Mucosa of descending colon (tissue), 3 donors: ENCODE data around the gene SCYGR3. TPM values are rescaled to one million over a fixed set of nuclear protein-coding genes. Genes with fewer than 3 reads are reported as not detected.

Experiments used
- ATAC-seq: fragments of 200-7000 bp; cut with Tn5 transposase; one replicate; pipeline ENCODE4 v1.9.1; 2020; ENCODE audit warnings: mild to moderate bottlenecking, moderate library complexity
- DNase-seq, 3 donors: peaks; one replicate each; pipeline ENCODE4 v3.0.0-alpha.2; 2020
- H3K36me3 ChIP-seq: fragments of 200-600 bp; one replicate; pipeline ENCODE4 v1.8.0; 2021; ENCODE audit warnings: low read depth, mild to moderate bottlenecking
- H3K4me1 ChIP-seq: fragments of 200-600 bp; one replicate; pipeline ENCODE4 v1.8.0; 2021; ENCODE audit warnings: low read depth, mild to moderate bottlenecking
- H3K4me3 ChIP-seq: fragments of 200-600 bp; one replicate; pipeline ENCODE4 v1.8.0; 2021; ENCODE audit warnings: mild to moderate bottlenecking
- H3K9me3 ChIP-seq: fragments of 200-600 bp; one replicate; pipeline ENCODE4 v1.8.0; 2021; ENCODE audit warnings: mild to moderate bottlenecking
- CTCF ChIP-seq: fragments of 200-600 bp; IDR thresholded peaks from one replicate; pipeline ENCODE4 v1.8.0; 2022; ENCODE audit warnings: antibody characterized with exemption, mild to moderate bottlenecking
- intact Hi-C, 2 donors: fragments of 100-400 bp; cut with DNase I in 1 of 2; cut with micrococcal nuclease in 1 of 2; formaldehyde crosslinking; loops; one replicate each; pipeline versions ENCODE4 v1.11.0 to v1.11.1; 2022; cut with DNase I, micrococcal nuclease
- total RNA-seq, 3 donors: library from RNA; stranded (reverse); fragmentation: NEBNext Ultra II Directional in 2 of 3; extraction: Animal tissue kit (Norgen Biotek cat#: 25700) in 2 of 3; gene quantifications; one replicate each; pipeline versions ENCODE4 v1.2.1 to v1.2.4, GENCODE V29; 2021 to 2023
- donor health status: DM: no; HTN: no; CAD: no; lungs with moderate emphysema.
- donor health status: DM: no; HTN: no; CAD: no.
- donor health status: DM: no; HTN: yes; CAD: no.

The SCYGR3 gene
- total RNA-seq, 3 donors from 2014 or later, result not detected

GRCh38 chr2:227630322-227630721 is 15.7 kb upstream of the SCYGR3 start:
- DNase-seq (no peak), ATAC-seq (no peak)
- H3K4me1 ChIP-seq, result no peaks in the 10 kb centered on the region
- H3K9me3 ChIP-seq, result no peaks in the 10 kb centered on the region
- no peak overlapping the region for H3K4me3 ChIP-seq
- intact Hi-C loops, result no loop called here
- no peaks in the 10 kb centered on the region for H3K36me3 ChIP-seq
- no peak for TF ChIP-seq CTCF

DNA sequence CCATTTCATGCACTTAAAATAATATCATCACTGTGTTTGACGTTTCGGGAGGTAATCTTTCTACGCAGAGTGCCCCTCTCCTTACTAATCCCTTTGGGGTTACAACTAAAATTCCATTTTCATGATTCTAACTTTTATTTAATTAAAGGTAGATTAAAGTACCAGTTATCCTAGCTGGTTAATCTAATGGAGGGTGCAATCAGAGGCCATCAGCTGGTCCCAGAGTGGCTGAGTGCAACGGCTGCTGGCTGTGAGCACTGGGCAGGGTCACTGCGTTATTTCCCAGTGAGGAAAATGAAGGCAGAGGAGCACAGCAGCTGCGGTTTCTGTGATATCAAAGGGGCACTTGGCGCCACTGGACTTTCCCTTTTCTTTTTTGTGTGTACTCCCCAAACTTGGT is 14.8 kb upstream of the SCYGR3 start:
- Histone ChIP-seq H3K36me3 (no peaks in the 10 kb centered on the region), H3K4me1 (no peaks in the 10 kb centered on the region), H3K4me3 (no peak overlapping the region), H3K9me3 (no peaks in the 10 kb centered on the region)
- no peak for ATAC-seq
- no peak for TF ChIP-seq CTCF
- DNase-seq, result no peak
- intact Hi-C loops, result no loop called here

GRCh38 chr2:227627769-227628168 is 13.1 kb upstream of the SCYGR3 start:
- Histone ChIP-seq H3K36me3 (no peaks in the 10 kb centered on the region), H3K9me3 (no peaks in the 10 kb centered on the region), H3K4me1 (no peaks in the 10 kb centered on the region), H3K4me3 (no peak overlapping the region)
- TF ChIP-seq CTCF, result no peak
- DNase-seq, result no peak
- ATAC-seq, result no peak
- intact Hi-C loops, result no loop called here

DNA sequence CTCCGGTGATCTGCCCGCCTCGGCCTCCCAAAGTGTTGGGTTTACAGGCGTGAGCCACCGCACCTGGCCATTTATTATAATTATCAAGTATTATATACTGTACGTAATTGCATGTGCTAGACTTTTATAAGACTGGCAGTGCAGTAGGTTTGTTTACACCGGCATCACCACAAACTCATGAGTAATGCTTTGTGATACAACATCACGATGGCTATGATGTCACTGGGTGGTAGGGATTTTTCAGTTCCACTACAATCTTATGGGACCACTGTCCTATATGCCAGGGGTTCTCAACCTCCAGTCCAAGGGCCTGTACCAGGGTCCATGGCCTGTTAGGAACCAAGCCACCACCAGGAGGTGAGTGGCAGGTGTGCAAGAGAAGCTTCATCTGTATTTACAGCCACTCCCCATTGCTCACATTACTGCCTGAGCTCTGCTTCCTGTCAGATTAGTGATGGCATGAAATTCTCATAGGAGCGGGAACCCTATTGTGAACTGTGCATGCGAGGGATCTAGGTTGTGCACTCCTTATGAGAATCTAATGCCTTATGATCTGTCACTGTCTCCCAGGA is 12.0 kb upstream of the SCYGR3 start:
- no peaks in the 10 kb centered on the region for H3K9me3 ChIP-seq

DNA sequence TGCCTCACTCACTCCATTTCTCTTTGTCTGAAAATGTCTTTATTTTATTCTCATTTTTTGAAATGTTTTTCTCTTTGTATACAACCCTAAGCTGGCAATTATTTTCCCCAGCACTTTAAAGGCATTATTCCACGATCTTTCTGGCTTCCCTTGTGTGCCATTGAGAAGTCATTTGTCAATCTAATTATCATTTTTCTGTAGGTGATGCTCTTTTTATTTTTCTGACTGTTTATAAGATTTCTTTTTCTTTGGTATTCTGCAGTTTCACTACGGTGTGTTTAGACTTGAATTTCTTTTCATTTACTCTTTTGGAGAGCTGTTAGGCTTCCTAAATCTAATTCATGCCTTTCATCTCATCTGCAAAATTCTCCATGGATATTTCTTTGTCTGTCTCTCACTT is 10.8 kb upstream of the SCYGR3 start:
- intact Hi-C loops, result no loop called here
- Histone ChIP-seq H3K4me3 (no peak overlapping the region), H3K36me3 (no peaks in the 10 kb centered on the region), H3K9me3 (no peaks in the 10 kb centered on the region), H3K4me1 (no peaks in the 10 kb centered on the region)
- ATAC-seq, result no peak
- no peak for TF ChIP-seq CTCF
- DNase-seq, result no peak

More for the DNA sequence above, 12.0 kb upstream of the SCYGR3 start:
- Histone ChIP-seq H3K4me3 (no peak overlapping the region), H3K36me3 (no peaks in the 10 kb centered on the region), H3K4me1 (no peaks in the 10 kb centered on the region)
- intact Hi-C loops, result no loop called here
- TF ChIP-seq CTCF, result no peak
- DNase-seq (no peak), ATAC-seq (no peak)

DNA sequence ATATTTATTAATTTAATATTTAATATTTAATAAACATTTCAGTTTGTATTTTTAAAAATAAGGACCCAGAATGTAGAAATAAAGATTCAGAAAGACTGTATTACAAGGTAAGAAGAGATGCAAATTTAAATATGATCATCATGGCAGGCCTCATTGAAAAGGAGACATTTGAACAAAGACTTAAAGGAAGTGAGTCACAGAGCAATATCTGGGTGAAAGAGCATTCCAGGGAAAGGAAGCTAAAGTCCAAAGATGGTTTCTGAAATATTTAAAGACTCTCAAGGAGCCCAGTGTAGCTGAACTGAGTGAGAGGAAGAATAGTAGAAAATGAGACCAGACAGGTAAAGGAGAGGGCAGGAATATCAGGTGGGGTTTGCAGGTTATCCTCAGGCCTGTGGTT is 8.6 kb upstream of the SCYGR3 start:
- Histone ChIP-seq H3K4me1 (no peaks in the 10 kb centered on the region), H3K4me3 (no peak overlapping the region), H3K36me3 (no peaks in the 10 kb centered on the region), H3K9me3 (no peaks in the 10 kb centered on the region)
- intact Hi-C loops, result no loop called here
- ATAC-seq (peak; percentile 47), DNase-seq (no peak)
- TF ChIP-seq CTCF, result no peak
